BLaER1 treated with 17β-estradiol and CSF1 and Interleukin-3, amounts not matched to agents 10 nM and 100 nM (cell line): ENCODE data around the gene MON2.

ENCODE experiments used
- H3K27ac ChIP-seq, 11 experiments: shearing (Covaris generic); formaldehyde crosslinking; 2 replicates each; pipeline ENCODE4 v1.8.1; 2022
- H3K27me3 ChIP-seq, 11 experiments: shearing (Covaris generic); formaldehyde crosslinking; 2 replicates each; pipeline ENCODE4 v1.8.1; 2022
- H3K36me3 ChIP-seq, 11 experiments: shearing (Covaris generic); formaldehyde crosslinking; 2 replicates each; pipeline ENCODE4 v1.8.1; 2022
- H3K4me1 ChIP-seq, 10 experiments: shearing (Covaris generic); formaldehyde crosslinking; 2 replicates each; pipeline ENCODE4 v1.8.1; 2022
- H3K4me2 ChIP-seq, 11 experiments: shearing (Covaris generic); formaldehyde crosslinking; 2 replicates each; pipeline ENCODE4 v1.8.1; 2022
- H3K4me3 ChIP-seq, 10 experiments: shearing (Covaris generic); formaldehyde crosslinking; 2 replicates each; pipeline ENCODE4 v1.8.1; 2022
- H3K9ac ChIP-seq, 11 experiments: shearing (Covaris generic); formaldehyde crosslinking; 2 replicates each; pipeline ENCODE4 v1.8.1; 2022
- H3K9me3 ChIP-seq, 11 experiments: shearing (Covaris generic); formaldehyde crosslinking; replicated peaks in 1 of 11; 2 replicates each; pipeline ENCODE4 v1.8.1; 2022
- H4K20me1 ChIP-seq, 11 experiments: shearing (Covaris generic); formaldehyde crosslinking; 2 replicates each; pipeline ENCODE4 v1.8.1; 2022
- Cebpa-rat ChIP-seq, 11 experiments: shearing (Covaris generic); IDR thresholded peaks; 2 replicates each; pipeline ENCODE4 v1.8.1; 2022

The MON2 gene

GRCh38 chr12:62562846-62563245 is 96.2 kb downstream of the MON2 start:
- Histone ChIP-seq H3K4me3 (no peak overlapping the region), H3K4me1 (no peaks in the 10 kb centered on the region), H4K20me1 (no peaks in the 10 kb centered on the region), H3K9ac (no peak overlapping the region), H3K27ac (no peak overlapping the region), H3K27me3 (no peaks in the 10 kb centered on the region), H3K4me2 (no peak overlapping the region), H3K9me3 (no peaks in the 10 kb centered on the region), H3K36me3 (peaks cover 40 to 76% (median 56%) of the 10 kb centered on the region in 11 experiments)
- TF ChIP-seq Cebpa-rat (IDR thresholded peaks at IDR 0.05): no peak

DNA sequence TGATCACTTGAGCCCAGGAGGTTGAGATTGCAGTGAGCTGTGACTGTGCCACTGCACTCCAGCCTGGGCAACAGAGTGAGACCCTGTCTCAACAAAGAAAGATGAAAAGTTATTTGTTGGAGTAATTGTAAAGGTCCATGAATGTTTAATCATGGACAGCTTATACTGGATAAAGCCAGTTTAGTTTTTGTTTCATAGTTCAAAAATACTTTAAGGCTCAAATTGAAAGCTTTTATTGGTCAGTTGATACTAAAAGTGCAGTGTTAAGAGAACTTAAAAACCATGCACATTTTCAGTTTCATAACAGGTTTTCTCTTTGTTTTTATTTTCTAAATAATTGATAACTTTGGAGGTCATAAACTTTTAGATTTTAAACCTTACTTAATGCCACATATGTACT is 108.4 kb downstream of the MON2 start:
- no peak for TF ChIP-seq Cebpa-rat (IDR thresholded peaks at IDR 0.05)
- Histone ChIP-seq H3K36me3 (peaks cover 36 to 70% (median 52%) of the 10 kb centered on the region in 11 experiments), H3K4me2 (no peak overlapping the region)

GRCh38 chr12:62576503-62576902 is 109.9 kb downstream of the MON2 start:
- no peak overlapping the region for H3K27ac ChIP-seq
- no peak for TF ChIP-seq Cebpa-rat (IDR thresholded peaks at IDR 0.05)
- no peak overlapping the region for H3K9ac ChIP-seq
- H3K4me1 ChIP-seq: no peaks in the 10 kb centered on the region
- H3K9me3 ChIP-seq: no peaks in the 10 kb centered on the region
- H3K4me2 ChIP-seq: no peak overlapping the region
- no peaks in the 10 kb centered on the region for H3K27me3 ChIP-seq
- H4K20me1 ChIP-seq: no peaks in the 10 kb centered on the region; a peak in 1 of 22 replicates
- peaks cover 30 to 62% (median 42%) of the 10 kb centered on the region in 11 experiments for H3K36me3 ChIP-seq
- no peak overlapping the region for H3K4me3 ChIP-seq

More for the DNA sequence above, 108.4 kb downstream of the MON2 start:
- no peak overlapping the region for H3K27ac ChIP-seq
- no peaks in the 10 kb centered on the region for H3K27me3 ChIP-seq
- H3K4me1 ChIP-seq: no peaks in the 10 kb centered on the region
- H3K9me3 ChIP-seq: no peaks in the 10 kb centered on the region
- H3K4me3 ChIP-seq: no peak overlapping the region
- H3K9ac ChIP-seq: no peak overlapping the region
- H4K20me1 ChIP-seq: no peaks in the 10 kb centered on the region; a peak in 1 of 22 replicates

DNA sequence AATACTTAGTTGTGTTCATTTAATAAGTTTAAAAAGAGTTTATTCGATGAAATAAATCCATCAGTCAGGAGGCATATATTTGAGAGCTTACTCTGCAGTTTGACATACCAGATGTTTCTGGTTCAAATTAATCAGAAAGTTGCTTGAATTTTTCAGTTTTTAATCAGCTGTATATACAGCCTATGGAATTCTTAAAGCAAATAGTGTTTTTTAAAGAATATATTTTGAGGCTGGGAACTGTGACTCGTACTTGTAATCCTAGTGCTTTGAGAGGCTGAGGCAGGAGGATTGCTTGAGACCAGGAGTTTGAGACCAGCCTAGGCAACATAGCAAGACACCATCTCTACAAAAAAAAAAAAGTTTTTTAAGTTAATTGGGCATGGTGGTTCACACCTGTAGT is 112.1 kb downstream of the MON2 start:
- peaks cover 19 to 58% (median 30%) of the 10 kb centered on the region in 11 experiments for H3K36me3 ChIP-seq
- no peak overlapping the region for H3K4me2 ChIP-seq
- no peaks in the 10 kb centered on the region for H3K9me3 ChIP-seq
- no peaks in the 10 kb centered on the region for H3K4me1 ChIP-seq
- H3K27me3 ChIP-seq: no peaks in the 10 kb centered on the region
- no peak overlapping the region for H3K9ac ChIP-seq
- H3K27ac ChIP-seq: no peak overlapping the region
- H3K4me3 ChIP-seq: no peak overlapping the region
- no peak for TF ChIP-seq Cebpa-rat (IDR thresholded peaks at IDR 0.05)
- H4K20me1 ChIP-seq: no peaks in the 10 kb centered on the region

- Histone ChIP-seq H3K9ac (no peak overlapping the region; a peak in 1 of 22 replicates), H3K9me3 (no peaks in the 10 kb centered on the region), H3K27me3 (no peaks in the 10 kb centered on the region), H3K4me3 (no peak overlapping the region), H3K4me2 (no peak overlapping the region), H4K20me1 (no peaks in the 10 kb centered on the region), H3K36me3 (peaks cover 8 to 64% (median 24%) of the 10 kb centered on the region in 11 experiments; a peak in 18 of 22 replicates), H3K27ac (no peak overlapping the region), H3K4me1 (no peaks in the 10 kb centered on the region)
- TF ChIP-seq Cebpa-rat (IDR thresholded peaks at IDR 0.05): no peak
These were observed 114.8 kb downstream of the MON2 start for GRCh38 chr12:62581288-62582064.

DNA sequence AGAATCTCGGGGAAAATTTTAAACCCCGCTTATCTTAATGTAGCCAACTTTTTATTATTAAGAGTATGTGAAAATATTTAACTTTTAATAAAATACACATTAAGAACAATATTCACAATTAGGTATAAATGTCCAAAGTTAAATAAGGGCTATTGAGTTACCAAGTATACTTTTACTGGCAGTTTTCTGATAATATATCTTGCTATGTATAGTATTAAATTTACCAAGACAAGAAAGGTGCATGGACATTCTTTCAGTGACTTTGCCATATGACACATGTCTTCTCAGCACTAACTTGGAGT is 115.4 kb downstream of the MON2 start:
- no peak for TF ChIP-seq Cebpa-rat (IDR thresholded peaks at IDR 0.05)
- Histone ChIP-seq H3K4me2 (no peak overlapping the region), H3K9me3 (no peaks in the 10 kb centered on the region), H3K4me1 (no peaks in the 10 kb centered on the region), H3K36me3 (peaks cover 10 to 68% (median 26%) of the 10 kb centered on the region in 11 experiments; a peak in 18 of 22 replicates), H3K4me3 (no peak overlapping the region), H3K9ac (no peak overlapping the region), H3K27me3 (no peaks in the 10 kb centered on the region), H4K20me1 (no peaks in the 10 kb centered on the region), H3K27ac (no peak overlapping the region)

DNA sequence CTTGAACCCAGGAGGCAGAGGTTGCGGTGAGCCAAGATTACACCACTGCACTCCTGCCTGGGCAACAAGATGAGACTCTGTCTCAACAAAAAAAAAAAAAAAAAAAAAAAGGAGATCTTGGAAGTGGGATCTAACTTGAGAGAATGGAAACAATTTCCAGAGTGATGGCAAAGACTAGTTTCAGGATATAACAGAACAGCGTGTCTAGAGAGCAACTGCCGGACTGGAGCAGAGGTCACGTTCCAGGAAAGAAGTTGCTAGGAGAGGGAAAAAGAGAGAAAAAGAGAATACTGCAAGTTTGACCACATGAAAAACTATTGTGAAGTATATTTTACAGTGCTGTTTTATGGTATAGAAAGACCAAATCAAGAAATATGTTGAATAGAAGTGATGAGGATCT is 118.0 kb downstream of the MON2 start:
- Histone ChIP-seq H3K36me3 (peaks cover 13 to 78% (median 40%) of the 10 kb centered on the region in 11 experiments; a peak in 20 of 22 replicates), H4K20me1 (no peaks in the 10 kb centered on the region), H3K27ac (no peak overlapping the region), H3K9me3 (no peaks in the 10 kb centered on the region), H3K27me3 (no peaks in the 10 kb centered on the region), H3K4me2 (no peak overlapping the region), H3K4me3 (no peak overlapping the region), H3K4me1 (no peaks in the 10 kb centered on the region), H3K9ac (no peak overlapping the region)
- TF ChIP-seq Cebpa-rat (IDR thresholded peaks at IDR 0.05): no peak

DNA sequence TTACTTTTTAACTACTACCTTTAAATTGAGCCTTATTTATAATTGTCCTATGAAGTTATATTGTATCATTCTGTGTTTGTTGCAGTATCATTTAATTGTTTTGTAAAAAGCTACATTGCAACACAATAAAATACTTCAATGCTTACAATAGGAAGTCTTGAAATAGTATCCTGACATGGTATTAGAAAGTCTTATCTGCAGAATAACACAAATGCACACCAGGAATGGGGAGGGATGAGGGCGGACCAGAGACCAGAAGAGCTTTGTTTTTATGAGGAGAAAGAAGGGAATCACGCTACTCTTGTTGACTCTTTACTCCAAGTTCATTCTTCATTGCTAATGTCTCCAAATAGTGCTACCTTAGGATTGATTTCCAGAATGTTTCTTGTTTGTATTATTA is 120.2 kb downstream of the MON2 start:
- H3K9me3 ChIP-seq: no peaks in the 10 kb centered on the region
- no peaks in the 10 kb centered on the region for H3K4me1 ChIP-seq
- H3K4me3 ChIP-seq: no peak overlapping the region
- H3K27ac ChIP-seq: no peak overlapping the region
- no peak overlapping the region for H3K9ac ChIP-seq
- no peak overlapping the region for H3K4me2 ChIP-seq
- no peaks in the 10 kb centered on the region for H4K20me1 ChIP-seq
- no peak for TF ChIP-seq Cebpa-rat (IDR thresholded peaks at IDR 0.05)
- H3K27me3 ChIP-seq: no peaks in the 10 kb centered on the region
- H3K36me3 ChIP-seq: peaks cover 14 to 91% (median 57%) of the 10 kb centered on the region in 11 experiments; a peak in 20 of 22 replicates

DNA sequence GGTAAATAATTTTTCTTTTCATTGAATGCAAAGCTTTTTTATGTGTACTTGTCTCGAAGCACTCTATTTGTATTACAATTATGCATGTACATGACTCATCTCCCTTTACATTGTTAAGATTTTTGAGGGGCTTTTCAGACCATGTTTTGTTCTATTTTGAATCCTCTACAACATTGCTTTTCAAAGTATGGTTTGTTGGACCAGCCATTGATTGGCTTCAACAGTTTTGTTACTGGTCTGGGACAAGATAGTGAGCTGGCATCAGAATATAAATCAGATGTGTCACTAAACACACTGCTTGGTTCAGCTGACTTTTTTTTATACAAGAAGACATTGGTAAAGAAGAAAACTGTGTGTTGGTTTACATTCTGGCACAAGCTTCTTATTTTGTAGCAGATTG is 122.3 kb downstream of the MON2 start:
- Histone ChIP-seq H3K4me1 (no peaks in the 10 kb centered on the region), H3K9ac (no peak overlapping the region), H3K4me3 (no peak overlapping the region), H3K27ac (no peak overlapping the region), H4K20me1 (no peaks in the 10 kb centered on the region), H3K4me2 (no peak overlapping the region), H3K9me3 (no peaks in the 10 kb centered on the region), H3K27me3 (no peaks in the 10 kb centered on the region), H3K36me3 (peaks cover 14 to 92% (median 58%) of the 10 kb centered on the region in 11 experiments; a peak in 20 of 22 replicates)
- TF ChIP-seq Cebpa-rat (IDR thresholded peaks at IDR 0.05): no peak

DNA sequence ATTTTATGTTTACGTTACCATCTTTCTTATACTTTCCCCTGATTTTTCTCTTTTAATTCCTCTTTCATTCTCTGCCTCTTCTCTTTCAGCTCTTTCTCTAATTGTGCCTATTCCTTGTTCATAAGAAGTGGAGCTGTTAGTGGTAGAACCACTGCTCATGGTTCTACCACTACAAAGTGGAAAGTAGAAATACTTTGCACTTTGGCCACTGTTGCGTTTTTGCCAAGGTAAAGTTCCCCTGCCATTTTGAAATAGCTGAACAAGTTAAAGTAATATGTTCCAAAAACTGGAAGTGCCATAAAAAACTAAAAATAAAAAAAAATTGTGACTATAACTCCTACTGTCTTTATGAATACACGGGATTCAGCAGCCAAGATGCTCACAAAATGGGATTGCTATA is 130.6 kb downstream of the MON2 start:
- Histone ChIP-seq H3K4me2 (no peak overlapping the region), H4K20me1 (no peaks in the 10 kb centered on the region), H3K27ac (no peak overlapping the region), H3K36me3 (peaks cover 0 to 19% (median 7%) of the 10 kb centered on the region in 11 experiments; a peak in 11 of 22 replicates), H3K27me3 (no peaks in the 10 kb centered on the region), H3K9me3 (no peaks in the 10 kb centered on the region), H3K9ac (no peak overlapping the region), H3K4me1 (peaks cover 5 to 21% (median 9%) of the 10 kb centered on the region in 10 experiments; a peak in 19 of 20 replicates), H3K4me3 (no peak overlapping the region)
- no peak for TF ChIP-seq Cebpa-rat (IDR thresholded peaks at IDR 0.05)
